OCI-LY1 (cell line): Measurements from ENCODE around the gene CMTM5.

Experiments used
- H2AFZ ChIP-seq: fragments of 200-600 bp; sonication (generic), shearing (Covaris generic); 2 replicates; pipeline ENCODE4 v1.6.0; 2014; ENCODE audit warnings: antibody characterized with exemption, mild to moderate bottlenecking, low read length
- H3F3A ChIP-seq: fragments of 200-600 bp; sonication (generic), shearing (Covaris generic); 2 replicates; pipeline ENCODE4 v1.6.0; 2014; ENCODE audit warnings: mild to moderate bottlenecking, antibody characterized with exemption, low read length, moderate library complexity; ENCODE audit not compliant: insufficient read depth
- H3K27ac ChIP-seq: fragments of 200-600 bp; sonication (generic); 2 replicates; pipeline ENCODE4 v1.5.1; 2014; ENCODE audit warnings: low read length, mixed run types, mild to moderate bottlenecking, low read depth; ENCODE audit not compliant: poor library complexity, severe bottlenecking
- H3K27me3 ChIP-seq: fragments of 200-600 bp; sonication (generic); 2 replicates; pipeline ENCODE4 v1.6.0; 2014; ENCODE audit warnings: antibody characterized with exemption, mild to moderate bottlenecking, low read length, moderate library complexity; ENCODE audit not compliant: insufficient read depth
- H3K36me3 ChIP-seq: fragments of 200-600 bp; sonication (generic); 2 replicates; pipeline ENCODE4 v1.6.1; 2014; ENCODE audit warnings: mild to moderate bottlenecking, antibody characterized with exemption, low read length, moderate library complexity, mixed read lengths; ENCODE audit not compliant: insufficient read depth
- H3K4me1 ChIP-seq: fragments of 200-600 bp; sonication (generic); 2 replicates; pipeline ENCODE4 v1.5.1; 2014; ENCODE audit warnings: mild to moderate bottlenecking, low read length, moderate library complexity; ENCODE audit not compliant: insufficient read depth, severe bottlenecking
- H3K4me2 ChIP-seq: fragments of 200-600 bp; sonication (generic), shearing (Covaris generic); 2 replicates; pipeline ENCODE4 v1.6.1; 2014; ENCODE audit warnings: low read length
- H3K4me3 ChIP-seq: fragments of 200-600 bp; sonication (generic); 2 replicates; pipeline ENCODE4 v1.5.1; 2014; ENCODE audit warnings: low read length, low read depth, mild to moderate bottlenecking, mixed read lengths; ENCODE audit not compliant: poor library complexity, severe bottlenecking
- H3K79me2 ChIP-seq: fragments of 200-600 bp; shearing (Covaris generic); 2 replicates; pipeline ENCODE4 v1.6.1; 2016; ENCODE audit warnings: mixed run types, low read length, mixed read lengths; ENCODE audit not compliant: insufficient read depth
- H3K9ac ChIP-seq: fragments of 200-600 bp; sonication (generic), shearing (Covaris generic); 2 replicates; pipeline ENCODE4 v1.6.1; 2014; ENCODE audit warnings: mild to moderate bottlenecking, low read length, mixed read lengths
- H3K9me2 ChIP-seq: fragments of 200-600 bp; sonication (generic), shearing (Covaris generic); 2 replicates; pipeline ENCODE4 v1.6.1; 2014; ENCODE audit warnings: low read depth, mild to moderate bottlenecking, low read length, mixed read lengths
- H3K9me3 ChIP-seq: fragments of 200-600 bp; shearing (Covaris generic); 2 replicates; pipeline ENCODE4 v1.6.1; 2014; ENCODE audit warnings: low read length, mixed read lengths
- H4K20me1 ChIP-seq: fragments of 200-600 bp; sonication (generic), shearing (Covaris generic); 2 replicates; pipeline ENCODE4 v1.6.0; 2016; ENCODE audit warnings: mild to moderate bottlenecking, low read length; ENCODE audit not compliant: insufficient read depth
- CTCF ChIP-seq: fragments of 200-600 bp; sonication (generic), shearing (Covaris generic); IDR thresholded peaks from 2 replicates; pipeline ENCODE4 v1.5.1; 2017; ENCODE audit warnings: mild to moderate bottlenecking, antibody characterized with exemption, low read length, moderate library complexity, mixed read lengths
- EZH2 ChIP-seq: fragments of 200-600 bp; sonication (generic), shearing (Covaris generic); IDR thresholded peaks from 2 replicates; pipeline ENCODE4 v1.8.0; 2017; ENCODE audit warnings: borderline replicate concordance, mixed run types, mild to moderate bottlenecking, antibody characterized with exemption, low read length, moderate library complexity, mixed read lengths

Gene CMTM5

DNA sequence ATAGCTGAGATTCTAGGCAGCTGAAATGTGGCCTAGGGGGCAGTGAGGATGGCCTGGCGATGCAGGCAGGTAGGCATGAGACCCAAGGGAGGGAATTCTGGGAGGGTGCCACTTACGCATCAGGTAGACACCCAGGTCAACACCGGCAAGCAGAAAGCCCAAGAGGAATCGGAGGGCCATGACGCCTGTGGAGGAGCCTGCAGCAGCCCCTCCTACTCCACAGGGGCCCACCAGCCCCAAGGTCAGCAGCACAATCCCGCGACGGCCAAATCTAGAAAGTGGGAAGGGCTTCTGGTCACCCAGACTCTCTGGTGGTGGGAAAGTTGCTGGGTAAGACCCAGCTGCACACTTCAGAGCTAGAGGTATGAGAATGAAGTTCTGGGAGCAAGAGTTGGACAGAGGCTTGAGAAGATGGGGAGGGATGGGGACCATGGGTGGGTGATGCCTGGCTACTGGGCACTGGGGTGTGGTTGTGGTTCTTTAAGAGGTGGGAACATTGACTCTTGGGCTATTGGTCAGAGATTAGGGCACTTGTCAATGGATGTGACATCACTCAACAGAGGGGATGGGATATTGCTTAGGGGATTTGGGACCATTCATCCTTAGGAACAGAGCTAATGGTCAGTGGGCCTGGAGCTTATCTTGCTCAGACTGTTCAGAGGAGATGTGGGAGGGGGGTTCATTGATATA lies 27.5 kb upstream of the CMTM5 start:
- H2AFZ ChIP-seq, result no peak overlapping the region
- no peaks in the 10 kb centered on the region for H3K27me3 ChIP-seq
- TF ChIP-seq CTCF, result no peak
- no peak for TF ChIP-seq EZH2
- no peak overlapping the region for H3K4me3 ChIP-seq
- H3K4me2 ChIP-seq, result no peak overlapping the region
- H3K36me3 ChIP-seq, result no peaks in the 10 kb centered on the region
- no peak overlapping the region for H3K27ac ChIP-seq
- no peaks in the 10 kb centered on the region for H3K9me3 ChIP-seq
- no peaks in the 10 kb centered on the region for H3K4me1 ChIP-seq
- no peaks in the 10 kb centered on the region for H3F3A ChIP-seq
- H4K20me1 ChIP-seq, result no peaks in the 10 kb centered on the region
- no peak overlapping the region for H3K9ac ChIP-seq
- no peaks in the 10 kb centered on the region for H3K9me2 ChIP-seq
- H3K79me2 ChIP-seq, result no peaks in the 10 kb centered on the region

DNA sequence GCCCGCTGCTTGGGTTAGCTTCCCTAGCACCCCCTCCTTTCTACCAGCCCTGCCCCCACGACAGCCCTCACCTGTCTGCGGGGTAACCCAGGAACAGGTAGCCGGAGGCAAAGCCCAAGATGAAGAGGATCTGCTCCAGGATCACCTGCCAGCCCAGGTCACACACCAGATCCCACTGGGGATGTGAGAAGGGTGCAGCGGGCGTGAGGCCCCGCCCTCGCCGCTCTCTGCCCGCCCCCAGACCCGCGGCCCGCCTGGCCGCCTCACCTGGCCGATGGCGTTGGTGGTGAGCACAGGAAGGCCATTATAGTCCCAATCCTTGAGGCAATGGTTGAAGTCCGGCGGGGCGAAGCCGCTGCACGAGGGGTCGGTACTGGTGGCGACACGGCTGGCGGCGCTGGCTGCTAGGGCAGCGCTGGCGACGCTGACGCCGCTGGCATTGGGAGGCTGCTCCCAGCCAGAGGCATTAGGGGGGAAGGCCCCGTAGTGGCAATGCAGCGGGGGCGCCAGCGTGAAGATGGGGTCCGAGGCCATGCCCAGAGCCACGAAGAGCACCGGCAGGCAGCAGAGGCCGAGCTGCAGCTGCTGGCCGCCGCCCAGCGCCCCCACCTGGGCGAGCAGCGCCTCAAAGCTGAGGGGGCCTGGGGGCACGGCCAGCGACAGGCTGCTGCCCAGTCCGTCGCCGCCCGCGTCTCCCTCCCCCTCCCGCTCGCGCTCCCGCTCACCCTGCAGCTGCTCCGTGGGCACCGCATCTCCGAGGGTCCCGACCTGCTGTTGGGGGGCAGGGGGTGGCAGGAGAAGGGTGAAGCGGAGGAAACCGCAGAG lies 25.0 kb upstream of the CMTM5 start:
- no peak overlapping the region for H3K4me2 ChIP-seq
- H3K4me3 ChIP-seq, result no peak overlapping the region
- TF ChIP-seq EZH2 (no peak), CTCF (no peak)

DNA sequence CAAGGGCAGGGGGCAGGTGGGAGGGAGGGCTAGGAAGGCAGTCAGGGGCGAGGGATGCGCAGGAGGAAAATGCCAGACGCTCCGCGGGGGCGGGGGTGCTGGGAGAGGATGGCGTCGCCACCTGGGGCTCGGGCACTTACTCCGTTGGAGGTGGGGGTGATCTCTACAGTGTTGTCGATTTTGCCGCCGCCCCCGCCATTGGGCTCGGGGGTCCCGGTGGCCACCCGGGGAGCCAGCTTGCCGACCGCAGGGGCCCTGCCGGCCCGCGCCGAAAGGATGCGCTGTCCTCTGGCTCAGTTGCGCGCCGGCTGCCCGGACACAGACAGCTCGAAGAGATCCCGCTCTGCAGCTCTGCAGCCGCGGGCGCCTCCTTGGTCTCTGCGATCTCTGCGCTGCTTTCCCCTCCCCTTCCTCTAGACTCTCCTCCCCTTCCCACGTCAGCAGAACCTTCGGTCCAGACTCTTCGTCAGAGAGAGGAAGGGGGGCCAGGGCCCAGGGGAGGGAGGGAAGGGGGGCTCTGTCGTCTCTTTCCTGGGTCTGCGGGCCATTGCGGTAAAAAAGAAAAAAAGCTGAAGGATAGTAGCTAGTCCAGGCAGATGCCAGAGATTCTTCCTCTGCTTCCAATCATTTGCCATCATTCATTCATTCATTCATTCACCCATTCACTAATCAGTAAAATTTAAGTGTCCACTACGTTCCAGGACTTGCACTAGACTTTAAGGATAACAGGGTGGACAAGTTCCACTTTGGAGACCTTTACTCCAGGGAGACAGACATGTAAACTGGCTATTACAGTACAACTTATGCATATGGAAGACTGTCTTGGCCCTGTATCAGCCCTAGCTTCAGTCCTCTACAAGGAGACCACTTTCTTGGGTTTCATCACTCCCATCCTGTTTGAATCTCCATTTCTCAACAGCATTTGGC lies 24.1 kb upstream of the CMTM5 start, which contains the start of gene SLC22A17:
SLC22A17 (minus strand) TSS at position 382 of the 927 bp plus-strand sequence.
- H3K79me2 ChIP-seq, result no peaks in the 10 kb centered on the region
- H3K36me3 ChIP-seq, result no peaks in the 10 kb centered on the region
- H3K27ac ChIP-seq, result no peak within 1 kb of the TSS
- H3K4me2 ChIP-seq, result no peak within 1 kb of the TSS
- no peaks in the 10 kb centered on the region for H3K27me3 ChIP-seq
- H3K4me1 ChIP-seq, result no peaks in the 10 kb centered on the region
- no peak within 1 kb of the TSS for H3K4me3 ChIP-seq
- no peaks in the 10 kb centered on the region for H3K9me2 ChIP-seq
- H3F3A ChIP-seq, result no peaks in the 10 kb centered on the region
- H4K20me1 ChIP-seq, result no peaks in the 10 kb centered on the region
- no peaks in the 10 kb centered on the region for H3K9me3 ChIP-seq
- H2AFZ ChIP-seq, result no peak within 1 kb of the TSS
- H3K9ac ChIP-seq, result no peak within 1 kb of the TSS
- TF ChIP-seq CTCF (no peak), EZH2 (no peak)

More for the DNA sequence above, 25.0 kb upstream of the CMTM5 start:
- Histone ChIP-seq H3K27ac (no peak overlapping the region), H3F3A (no peaks in the 10 kb centered on the region), H3K9me3 (no peaks in the 10 kb centered on the region), H3K4me1 (no peaks in the 10 kb centered on the region), H3K9me2 (no peaks in the 10 kb centered on the region), H3K36me3 (no peaks in the 10 kb centered on the region), H3K79me2 (no peaks in the 10 kb centered on the region), H4K20me1 (no peaks in the 10 kb centered on the region), H3K9ac (no peak overlapping the region), H3K27me3 (no peaks in the 10 kb centered on the region), H2AFZ (no peak overlapping the region)
